ENCODE results near the gene ZBTB5. TPM values are rescaled to one million over a fixed set of nuclear protein-coding genes. Genes with fewer than 3 reads are reported as not detected.

ZBTB5 gene
- total and polyA plus RNA-seq, 9 of the 15 experiments (the other 6 are each of a cell fraction or from before 2014, with no cell fraction given) = 2.3 to 43.2 (median 15.5) TPM

- Histone ChIP-seq H3K36me3 (ENCODE audit: control insufficient read depth, insufficient read depth, low read length) (peaks cover 46% of the 10 kb centered on the region), H4K20me1 (replicated peaks; ENCODE audit: control insufficient read depth, insufficient read depth, low read length) (no peaks in the 10 kb centered on the region), H3K4me1 (replicated peaks in 1 of 2; ENCODE audit: control insufficient read depth in 2 of 2, insufficient read depth in 2 of 2, low read length in 2 of 2) (peaks cover 20 to 21% of the 10 kb centered on the region in 2 experiments; a peak in 4 of 5 replicates), H3K27me3 (ENCODE audit: control insufficient read depth in 2 of 2, insufficient read depth in 2 of 2, low read length in 2 of 2) (no peaks in the 10 kb centered on the region), H3K9me1 (ENCODE audit: control insufficient read depth, insufficient read depth, low read length) (no peaks in the 10 kb centered on the region), H3K4me2 (ENCODE audit: insufficient read depth, low read length) (peak overlapping the region; percentile 98), H3K79me2 (ENCODE audit: control insufficient read depth, insufficient read depth, low read length) (peaks cover 34% of the 10 kb centered on the region), H3K4me3 (peak overlapping the region; percentile 60), H3K27ac (ENCODE audit: extremely low read depth, low read depth, low read length) (peak overlapping the region; percentile 78), H3K9me3 (replicated peaks; ENCODE audit: control insufficient read depth, insufficient read depth, low read depth, low read length) (no peaks in the 10 kb centered on the region), H3K9ac (ENCODE audit: insufficient read depth in 1 of 2, low read depth in 2 of 2, low read length in 2 of 2) (peak overlapping the region; percentile 90 to 98), H2AFZ (ENCODE audit: low read depth, low read length) (peak overlapping the region; percentile 96)
- BruUV-seq (replicated peaks) = no TSS peak
- POLR2A ChIA-PET = interaction anchor here (0.6 to 4.2 kb wide), 9 partner anchors 10 to 293 kb away, joined by 3 to 44 read pairs (median 6); no protein-coding TSS in a partner anchor
- intact Hi-C loops (cut with micrococcal nuclease) (no loop called here), in situ Hi-C loops (cut with MboI) (loop anchor here (10.0 to 25.0 kb wide), 2 partner anchors 419 to 876 kb away; partner anchors contain the start of gene SLC25A51)
- ATAC-seq (peak; percentile 15), FAIRE-seq (no peak), DNase-seq (ENCODE audit: extremely low read depth in 1 of 4, low spot score in 3 of 4) (peak in 3 of 4 experiments; percentile 45 to 67 (median 67))
- CTCF ChIA-PET (ENCODE audit: low intra/inter-chr PET ratio) = no interaction called here
- 1% methylated on average over 6 of the region's 7 CpGs for WGBS (ENCODE audit: insufficient coverage, low coverage, missing lambda C conversion rate)
- no peak for TF ChIP-seq ZNF395 (CRISPR knock-in tag; IDR thresholded peaks at IDR 0.05)
- 0 out of 2 replicates have a peak, but pooled peaks have one; percentile 4 for TF ChIP-seq TRIM28 (IDR thresholded peaks at IDR 0.05)
- TF ChIP-seq ZNF263 (CRISPR knock-in tag; IDR thresholded peaks at IDR 0.05; ENCODE audit: borderline replicate concordance) = 0 out of 2 replicates have a peak, but pooled peaks have one; percentile 22
- 0 out of 2 replicates have a peak, but pooled peaks have one; percentile 8 for TF ChIP-seq THRB (CRISPR knock-in tag; conservative IDR thresholded peaks at IDR 0.05)
- TF ChIP-seq KAT8 (IDR thresholded peaks at IDR 0.05; ENCODE audit: low read depth) = no peak
- no peak for TF ChIP-seq CHCHD3 (CRISPR knock-in tag; IDR thresholded peaks at IDR 0.05)
- TF ChIP-seq NFRKB (IDR thresholded peaks at IDR 0.05; ENCODE audit: low read depth) = 0 out of 2 replicates have a peak, but pooled peaks have one; percentile 31
- TF ChIP-seq C11orf30 (IDR thresholded peaks at IDR 0.05; ENCODE audit: low read depth) = no peak
- TF ChIP-seq NKRF (IDR thresholded peaks at IDR 0.05; ENCODE audit: borderline replicate concordance) = peak; percentile 73; the same call in 1 of the 2 replicates
- TF ChIP-seq GABPB1 (CRISPR knock-in tag; IDR thresholded peaks at IDR 0.05) = no peak
- no peak for TF ChIP-seq CC2D1A (IDR thresholded peaks at IDR 0.05)
- TF ChIP-seq PRMT5 (CRISPR knock-in tag; IDR thresholded peaks at IDR 0.05) = no peak
- no peak for TF ChIP-seq SRSF1 (IDR thresholded peaks at IDR 0.05; ENCODE audit: low read depth, low read length)
- 0 out of 2 replicates have a peak, but pooled peaks have one; percentile 58 for TF ChIP-seq FOXK1 (CRISPR knock-in tag; IDR thresholded peaks at IDR 0.05; ENCODE audit: borderline replicate concordance)
- TF ChIP-seq SAP30 (IDR thresholded peaks at IDR 0.05; ENCODE audit: borderline replicate concordance, insufficient read depth, low read depth, low read length, poor library complexity, severe bottlenecking) = peak; percentile 71
- 0 out of 2 replicates have a peak, but pooled peaks have one; percentile 62 for TF ChIP-seq HDGF (IDR thresholded peaks at IDR 0.05)
- 0 out of 2 replicates have a peak, but pooled peaks have one; percentile 12 for TF ChIP-seq SMARCE1 (IDR thresholded peaks at IDR 0.05)
- 0 out of 2 replicates have a peak, but pooled peaks have one; percentile 60 for TF ChIP-seq MED1 (CRISPR knock-in tag; IDR thresholded peaks at IDR 0.05; ENCODE audit: borderline replicate concordance)
These were observed 21.0 kb upstream of the ZBTB5 start for GRCh38 chr9:37486256-37486615.

Data from K562 (cell line).